ENCODE measurements around the gene GRSF1.

- no peak for TF ChIP-seq CTCF (tag by site-specific recombination; IDR thresholded peaks at IDR 0.05)
- no peak for TF ChIP-seq ZNF121 (tag by site-specific recombination; IDR thresholded peaks at IDR 0.05)
- TF ChIP-seq SP2 (tag by site-specific recombination; IDR thresholded peaks at IDR 0.05) = no peak
Measured at GRCh38 chr4:70768301-70768948, 71.3 kb downstream of the GRSF1 start.
